Epidermal melanocyte (primary cell): ENCODE results near the gene UTRN.

Experiments used
- DNase-seq: peaks from one replicate; pipeline ENCODE4 v3.0.0; 2011; ENCODE audit warnings: low spot score; ENCODE audit not compliant: insufficient read length

Gene UTRN

DNA sequence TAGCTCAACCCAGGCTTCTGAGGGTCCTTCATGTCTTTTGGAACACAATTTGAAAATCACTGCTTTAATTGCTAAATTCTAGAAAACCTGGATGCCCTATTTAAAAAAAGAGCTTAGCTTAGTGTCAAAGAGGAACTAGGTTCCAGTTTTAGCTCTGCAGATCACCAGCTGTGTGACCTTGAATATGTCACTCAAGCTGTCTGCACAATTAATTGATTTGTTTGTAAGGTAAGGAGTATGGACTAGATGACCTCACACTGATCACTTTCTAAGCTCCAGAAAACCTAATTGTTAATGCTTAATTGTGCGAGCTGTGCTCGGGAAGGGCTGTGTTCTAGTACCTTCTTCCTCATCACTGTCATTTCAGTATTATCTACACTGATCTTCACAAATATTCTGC lies 26.2 kb downstream of the UTRN start:
- DNase-seq: no peak

GRCh38 chr6:144314003-144314485 lies 28.9 kb downstream of the UTRN start:
- DNase-seq: no peak

- no peak for DNase-seq
Measured at GRCh38 chr6:144314562-144314961, 29.4 kb downstream of the UTRN start.

DNA sequence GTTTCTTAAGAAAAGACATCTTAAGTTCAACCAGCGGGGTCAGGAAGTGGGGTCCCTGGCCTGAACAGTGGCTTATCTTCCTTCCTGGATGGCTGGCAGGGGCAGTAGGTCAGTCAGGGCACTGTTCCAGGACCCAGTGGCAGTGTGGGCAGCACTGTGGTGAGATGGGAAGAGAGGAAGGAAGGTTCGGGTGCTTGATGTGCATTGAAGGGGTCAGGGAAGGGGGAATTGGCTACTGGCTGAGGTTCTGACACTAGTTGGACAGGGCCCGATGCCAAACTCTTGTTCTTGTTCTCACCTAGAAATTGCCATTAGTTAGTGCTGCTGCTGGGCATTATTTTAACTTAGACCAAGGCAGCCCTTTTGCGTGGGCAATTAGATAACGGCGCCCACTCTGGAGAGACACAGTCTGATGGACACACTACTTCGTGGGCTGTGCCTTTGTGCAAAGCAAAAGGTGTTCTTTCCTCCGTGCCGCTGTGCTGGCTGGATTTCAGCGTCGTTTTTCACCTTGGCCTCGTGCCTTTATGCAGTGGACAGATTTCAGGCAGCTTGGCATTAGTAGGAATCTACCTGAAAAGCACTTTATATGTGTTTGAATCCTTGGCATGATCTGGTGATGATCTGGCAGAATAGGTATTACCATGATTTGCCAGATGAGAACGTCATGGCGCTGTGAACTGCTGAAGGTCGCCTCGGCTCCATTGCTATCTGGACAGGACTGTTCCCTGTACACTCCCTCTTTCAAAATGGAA lies 30.3 kb downstream of the UTRN start:
- DNase-seq: no peak

DNA sequence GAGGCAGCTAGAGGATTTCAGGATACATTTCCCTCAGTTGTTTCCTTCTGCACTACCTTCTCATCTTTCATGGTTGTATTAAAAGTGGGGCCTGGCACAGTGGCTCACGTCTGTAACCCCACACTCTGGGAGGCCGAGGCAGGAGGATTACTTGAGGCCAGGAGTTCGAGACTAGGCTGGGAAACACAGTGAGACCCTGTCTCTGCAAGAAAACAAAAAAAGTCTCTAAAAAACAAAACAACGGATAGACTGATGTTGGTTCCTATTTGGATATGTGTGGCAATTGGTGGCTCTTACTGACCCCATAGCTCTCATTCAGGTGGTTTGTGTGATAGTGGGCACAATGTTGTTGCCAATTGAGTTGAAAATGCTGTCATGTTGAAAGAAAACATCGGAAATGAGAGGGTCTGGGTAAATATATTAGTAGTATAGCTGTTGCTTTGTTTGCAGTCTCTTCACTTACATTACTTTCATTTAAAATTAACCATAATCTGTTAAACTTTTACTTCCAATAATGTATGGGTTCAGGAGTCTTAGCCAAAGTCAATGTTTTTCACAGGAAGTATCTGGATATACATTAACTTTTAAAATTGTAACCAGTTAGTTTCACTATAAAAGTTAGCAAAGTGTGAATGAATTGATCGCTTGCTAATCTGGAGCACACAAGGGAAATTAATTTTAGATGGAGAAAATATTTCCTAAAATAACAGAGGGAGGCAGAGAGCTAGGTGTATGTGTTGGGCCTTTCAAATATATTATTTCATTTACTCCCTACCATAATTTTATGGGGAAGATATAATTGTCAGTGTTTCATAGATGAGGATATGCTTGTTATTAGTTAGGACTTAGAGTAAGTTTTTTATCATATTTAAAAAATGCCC lies 31.1 kb downstream of the UTRN start:
- DNase-seq: no peak

- DNase-seq: no peak
Measured at GRCh38 chr6:144316862-144317195, 31.7 kb downstream of the UTRN start.

DNA sequence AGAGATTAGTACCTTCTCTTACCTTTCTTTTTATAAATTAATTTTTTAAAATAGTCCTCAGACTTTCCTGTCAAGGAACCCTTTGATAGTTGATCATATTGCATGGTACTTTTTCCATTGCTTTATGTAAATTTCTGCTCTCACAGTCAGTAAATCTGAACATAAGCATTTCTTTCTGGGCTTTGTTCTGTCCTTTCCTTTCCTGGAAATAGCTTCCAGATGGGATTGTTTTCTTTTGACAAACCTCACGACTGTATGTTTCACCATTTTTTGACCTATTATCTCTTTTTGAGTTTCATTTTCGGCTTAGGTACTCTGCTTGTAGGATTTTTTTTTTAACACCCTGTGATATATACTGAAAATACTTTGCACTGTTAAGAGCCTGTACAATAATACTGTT lies 32.6 kb downstream of the UTRN start:
- DNase-seq: no peak

DNA sequence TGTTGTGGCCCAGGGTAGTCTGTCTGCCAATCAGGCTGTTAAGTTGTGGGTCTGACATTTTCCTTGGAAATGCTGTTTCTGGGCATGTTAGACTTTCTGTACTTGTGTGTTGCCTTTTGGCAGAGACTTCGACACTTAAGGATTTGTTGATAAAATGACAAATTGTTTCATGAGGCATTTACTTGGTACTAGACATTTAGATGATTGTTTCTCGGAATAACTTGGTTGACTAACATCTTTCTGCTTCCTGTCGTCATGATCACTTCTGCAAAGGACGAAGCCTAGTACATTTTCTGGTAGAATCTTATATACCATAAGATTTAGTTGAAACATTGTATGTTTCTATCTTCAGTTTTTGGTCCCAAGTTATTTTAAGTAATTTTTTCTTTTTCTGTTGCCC lies 34.1 kb downstream of the UTRN start:
- no peak for DNase-seq

DNA sequence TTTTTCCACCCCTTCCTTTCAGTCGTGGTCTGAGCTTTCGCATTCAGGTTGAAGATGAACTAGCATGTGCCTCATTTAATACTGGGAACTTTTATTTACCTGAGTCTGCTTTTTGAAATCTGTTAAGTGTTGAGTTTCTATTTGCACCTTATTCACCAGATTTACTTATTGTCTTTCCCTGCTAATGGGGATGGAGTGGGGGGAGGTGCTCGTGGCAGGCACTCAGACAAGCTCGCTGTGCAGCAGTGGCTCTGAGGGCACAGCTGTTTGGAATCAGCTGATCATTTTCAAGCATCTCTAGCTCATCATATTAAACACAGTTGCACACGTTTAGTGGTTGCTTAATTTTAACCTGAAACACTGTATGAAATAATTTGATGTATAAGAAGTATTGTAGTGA lies 35.6 kb downstream of the UTRN start:
- DNase-seq: no peak

GRCh38 chr6:144321839-144322591 lies 36.9 kb downstream of the UTRN start:
- no peak for DNase-seq

GRCh38 chr6:144325232-144325631 lies 40.1 kb downstream of the UTRN start:
- DNase-seq: no peak

DNA sequence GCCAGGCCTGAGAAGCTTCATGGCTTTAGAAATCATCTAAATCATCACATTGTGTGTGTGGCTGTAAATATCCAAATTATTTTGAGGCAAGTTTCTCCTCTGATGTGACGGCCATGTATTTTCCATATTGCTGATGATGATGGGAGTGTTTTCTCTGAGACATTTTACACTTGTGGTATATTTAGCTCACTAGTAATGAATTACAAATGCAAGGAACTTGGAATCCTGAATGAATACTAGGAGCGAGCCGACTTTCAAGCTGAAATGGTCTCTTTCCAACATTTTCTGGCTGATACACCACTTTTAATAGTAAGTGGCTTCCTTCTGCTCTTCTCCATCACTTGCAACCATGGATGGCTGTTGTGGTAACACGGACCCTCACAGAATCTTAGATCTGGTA lies 41.3 kb downstream of the UTRN start:
- DNase-seq: no peak

DNA sequence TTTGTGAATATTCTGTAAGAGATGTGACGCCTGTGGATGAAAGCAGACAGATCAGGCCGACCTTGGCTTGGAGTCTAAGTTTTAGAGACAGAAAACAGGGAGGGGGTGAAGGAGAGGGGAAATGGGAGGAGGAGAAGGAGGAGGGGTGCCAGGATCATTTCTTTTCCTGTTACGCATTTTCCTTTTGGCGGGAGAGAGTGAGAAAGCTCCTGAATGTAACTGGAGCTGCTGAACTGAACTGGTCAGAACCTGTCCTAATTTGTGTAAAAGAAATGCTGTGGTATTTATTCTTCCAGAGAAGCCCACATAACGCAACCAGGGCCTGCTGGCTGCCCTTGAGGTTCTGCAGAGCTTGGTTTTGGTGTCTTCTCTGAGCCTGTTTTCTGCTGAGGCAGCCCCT lies 41.9 kb downstream of the UTRN start:
- no peak for DNase-seq

DNA sequence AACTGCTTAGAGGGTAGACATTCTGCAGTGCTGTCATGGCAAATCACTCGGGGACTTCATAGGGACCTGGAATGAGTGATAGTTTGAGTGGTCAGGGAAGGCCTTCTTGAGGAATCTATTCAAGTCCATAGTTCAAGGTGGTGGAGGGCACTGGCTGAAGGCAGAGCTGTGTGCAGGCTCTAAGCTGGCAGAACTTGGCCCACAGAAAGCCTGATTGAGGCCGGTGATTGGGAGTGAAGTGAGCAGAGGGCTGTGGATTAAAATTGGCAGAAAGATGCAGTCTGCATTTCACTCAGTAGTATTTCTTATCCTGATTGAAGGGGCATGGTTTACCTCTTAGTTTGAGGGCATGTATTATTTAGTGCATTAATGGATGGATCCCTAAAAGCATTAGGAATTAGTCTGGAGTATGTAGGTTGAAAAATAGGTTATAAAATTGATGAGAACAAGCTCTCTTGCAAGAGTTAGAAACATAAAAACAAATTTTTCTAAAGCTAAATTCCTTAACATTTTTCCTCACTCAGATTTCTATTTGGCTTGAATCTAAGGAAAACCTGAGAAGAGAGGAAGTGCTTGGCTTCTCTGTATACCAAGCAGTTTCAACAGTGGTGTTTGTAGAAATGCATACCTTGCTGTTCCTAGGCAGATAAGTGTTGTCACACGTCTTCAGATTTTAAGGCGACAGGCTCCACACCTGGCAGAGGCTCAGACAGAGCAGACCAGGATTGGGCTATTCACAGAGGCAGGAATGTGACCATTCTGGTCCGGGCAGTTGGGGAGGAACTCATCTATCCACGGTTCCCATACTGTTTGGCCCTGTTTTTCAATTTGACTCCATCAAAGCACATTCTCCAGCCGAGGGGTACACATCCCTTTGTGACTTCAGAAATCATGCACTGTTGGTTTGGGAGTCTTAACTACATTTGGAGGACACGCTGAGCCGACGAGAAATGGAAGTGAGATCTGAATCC lies 45.2 kb downstream of the UTRN start:
- DNase-seq: no peak

- no peak for DNase-seq
Measured at GRCh38 chr6:144331491-144331969, 46.4 kb downstream of the UTRN start.

- DNase-seq: no peak
Measured at GRCh38 chr6:144332177-144332576, 47.0 kb downstream of the UTRN start.

DNA sequence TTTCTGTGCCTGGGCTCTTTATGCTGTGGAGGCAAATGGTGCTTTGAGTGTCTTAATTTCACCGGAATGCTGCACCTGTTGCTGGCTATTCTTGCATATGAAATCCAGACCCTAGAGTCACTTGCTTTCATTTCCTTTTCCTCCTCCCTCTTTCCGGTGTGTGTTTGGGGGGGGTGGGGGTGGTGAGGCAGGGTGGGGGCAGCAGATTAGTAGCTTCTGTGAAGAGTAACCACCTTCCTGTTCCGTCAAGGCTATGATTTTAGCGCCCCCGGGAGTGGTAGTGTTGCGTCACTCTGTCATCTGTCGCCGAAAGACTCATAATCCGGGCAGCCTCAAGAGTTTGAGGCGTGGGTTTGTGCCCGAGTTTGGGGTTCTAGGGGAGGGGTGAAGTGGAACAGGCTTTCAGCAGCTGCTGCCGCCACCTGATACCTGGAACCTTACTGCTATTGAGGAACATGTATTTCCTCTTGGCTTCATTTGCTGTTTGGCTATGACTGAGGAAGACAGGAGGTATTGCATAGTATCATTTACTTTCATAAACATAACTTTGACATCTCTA lies 49.1 kb downstream of the UTRN start:
- DNase-seq: no peak
